OCI-LY3 (cell line): ENCODE results near the gene YWHAQ.

ENCODE experiments used
- CTCF ChIP-seq: fragments of 200-600, 300-600 bp; sonication (generic); IDR thresholded peaks from 2 replicates; pipeline ENCODE4 v1.5.1; 2014; ENCODE audit warnings: antibody characterized with exemption, low read length, low read depth
- EZH2phosphoT487 ChIP-seq: fragments of 200-600 bp; shearing (Covaris generic); IDR thresholded peaks from 2 replicates; pipeline ENCODE4 v1.6.1; 2018; ENCODE audit warnings: antibody characterized with exemption, mixed run types, low read depth

- TF ChIP-seq CTCF (no peak), EZH2phosphoT487 (no peak)
Observed at GRCh38 chr2:9631878-9632700, 1.3 kb upstream of the YWHAQ start.
